HEK293 (cell line): Measurements from ENCODE around the gene AGAP3.

Source experiments
- CTCF ChIA-PET: fragments of 350-600 bp; formaldehyde crosslinking; extraction: SDS; loops from one replicate; lab custom pipeline; 2021; ENCODE audit warnings: antibody characterized with exemption; lab: Yijun Ruan, JAX
- POLR2A ChIA-PET: fragments of 300-600 bp; formaldehyde crosslinking; extraction: SDS; loops from one replicate; lab custom pipeline; 2020; ENCODE audit warnings: antibody characterized with exemption, inconsistent platforms; lab: Yijun Ruan, JAX
- H3K27ac ChIP-seq: fragments of 200-500 bp; sonication (Bioruptor generic); 2 replicates; pipeline ENCODE4 v1.5.1; 2014; ENCODE audit warnings: low read depth, low read length, control low read depth, inconsistent platforms; ENCODE audit errors: extremely low read depth
- H3K36me3 ChIP-seq, 2 experiments: fragments of 200-500 bp in 1 of 2; sonication (Bioruptor generic) in 1 of 2; 1 replicate in 1 of 2; 2 replicates in 1 of 2; pipeline ENCODE4 v1.5.1; 2014 to 2017; ENCODE audit warnings: inconsistent platforms in 2 of 2, low read length in 2 of 2; ENCODE audit not compliant: control insufficient read depth in 2 of 2, insufficient read depth in 1 of 2
- H3K4me1 ChIP-seq: fragments of 200-500 bp; sonication (Bioruptor generic); 2 replicates; pipeline ENCODE4 v1.5.1; 2014; ENCODE audit warnings: mild to moderate bottlenecking, low read length, inconsistent platforms; ENCODE audit not compliant: control insufficient read depth, insufficient read depth
- H3K4me3 ChIP-seq: 2 replicates; pipeline ENCODE4 v1.5.1; 2011; ENCODE audit warnings: low read depth, mild to moderate bottlenecking, control low read depth, low read length, moderate library complexity
- H3K9me3 ChIP-seq: fragments of 200-500 bp; sonication (Bioruptor generic); 2 replicates; pipeline ENCODE4 v1.5.1; 2014; ENCODE audit warnings: low read depth, low read length, inconsistent platforms; ENCODE audit not compliant: control insufficient read depth, insufficient read depth
- GLIS2 ChIP-seq: fragments of 450-650 bp; formaldehyde crosslinking; IDR thresholded peaks from 2 replicates; pipeline ENCODE4 v1.5.1; 2016; ENCODE audit warnings: missing biosample characterization, missing genetic modification characterization
- MEIS1 ChIP-seq: sonication (generic); formaldehyde crosslinking; IDR thresholded peaks from 2 replicates; pipeline ENCODE4 v1.8.1; 2022; ENCODE audit warnings: missing genetic modification reagents, mild to moderate bottlenecking, borderline replicate concordance
- PATZ1 ChIP-seq: fragments of 450-650 bp; formaldehyde crosslinking; IDR thresholded peaks from 2 replicates; pipeline ENCODE4 v1.5.1; 2016; ENCODE audit warnings: missing biosample characterization, missing genetic modification characterization
- SCRT1 ChIP-seq: fragments of 450-650 bp; formaldehyde crosslinking; IDR thresholded peaks from 2 replicates; pipeline ENCODE4 v1.5.1; 2016; ENCODE audit warnings: missing biosample characterization, missing genetic modification characterization, borderline replicate concordance
- SCRT2 ChIP-seq: fragments of 450-650 bp; formaldehyde crosslinking; IDR thresholded peaks from 2 replicates; pipeline ENCODE4 v1.5.1; 2016; ENCODE audit warnings: missing biosample characterization, missing genetic modification characterization
- SP2 ChIP-seq: fragments of 450-650 bp; formaldehyde crosslinking; IDR thresholded peaks from 2 replicates; pipeline ENCODE4 v1.5.1; 2016; ENCODE audit warnings: missing biosample characterization, missing genetic modification characterization
- ZBTB48 ChIP-seq: fragments of 450-650 bp; formaldehyde crosslinking; IDR thresholded peaks from 2 replicates; pipeline ENCODE4 v1.5.1; 2016; ENCODE audit warnings: missing biosample characterization, missing genetic modification characterization
- ZBTB7A ChIP-seq: fragments of 450-650 bp; formaldehyde crosslinking; IDR thresholded peaks from 2 replicates; pipeline ENCODE4 v1.5.1; 2016; ENCODE audit warnings: low read depth, missing biosample characterization, missing genetic modification characterization
- ZEB2 ChIP-seq: fragments of 450-650 bp; formaldehyde crosslinking; IDR thresholded peaks from 2 replicates; pipeline ENCODE4 v1.5.1; 2016; ENCODE audit warnings: missing biosample characterization, missing genetic modification characterization
- ZNF146 ChIP-seq: fragments of 450-650 bp; formaldehyde crosslinking; IDR thresholded peaks from 2 replicates; pipeline ENCODE4 v1.5.1; 2016; ENCODE audit warnings: missing biosample characterization, missing genetic modification characterization
- ZNF169 ChIP-seq: fragments of 450-650 bp; formaldehyde crosslinking; IDR thresholded peaks from 2 replicates; pipeline ENCODE4 v1.5.1; 2016; ENCODE audit warnings: missing biosample characterization, missing genetic modification characterization
- ZNF2 ChIP-seq: fragments of 450-650 bp; formaldehyde crosslinking; IDR thresholded peaks from 2 replicates; pipeline ENCODE4 v1.5.1; 2016; ENCODE audit warnings: missing biosample characterization, missing genetic modification characterization
- ZNF24 ChIP-seq: fragments of 450-650 bp; formaldehyde crosslinking; IDR thresholded peaks from 2 replicates; pipeline ENCODE4 v1.5.1; 2016; ENCODE audit warnings: missing biosample characterization, missing genetic modification characterization
- ZNF335 ChIP-seq: fragments of 450-650 bp; formaldehyde crosslinking; conservative IDR thresholded peaks from 2 replicates; pipeline ENCODE4 v1.5.1; 2016; ENCODE audit warnings: missing biosample characterization, missing genetic modification characterization
- TF ChIP-seq, protein P1 (sequence below): fragments of 450-650 bp; formaldehyde crosslinking; IDR thresholded peaks from 2 replicates; pipeline ENCODE4 v1.5.1; 2016; ENCODE audit warnings: missing biosample characterization, missing genetic modification characterization
- TF ChIP-seq, protein P2 (sequence below): fragments of 450-650 bp; formaldehyde crosslinking; conservative IDR thresholded peaks from 2 replicates; pipeline ENCODE4 v1.5.1; 2016; ENCODE audit warnings: low read depth, missing biosample characterization, missing genetic modification characterization
- TF ChIP-seq, protein P3 (sequence below): fragments of 450-650 bp; formaldehyde crosslinking; IDR thresholded peaks from 2 replicates; pipeline ENCODE4 v1.5.1; 2016; ENCODE audit warnings: missing biosample characterization, missing genetic modification characterization

Gene AGAP3

GRCh38 chr7:151057506-151057988 is 28.7 kb upstream of the AGAP3 start, which contains the start of gene CDK5:
TSS of gene CDK5 (minus strand) at chr7:151057897. CDS start at chr7:151057848, 49 bp downstream.
- Histone ChIP-seq H3K4me3 (peak within 1 kb of the TSS; percentile 67), H3K9me3 (no peaks in the 10 kb centered on the region), H3K4me1 (no peaks in the 10 kb centered on the region; the same call in 1 of the 2 replicates), H3K36me3 (peaks cover 0 to 44% of the 10 kb centered on the region in 2 experiments; a peak in 1 of 3 replicates), H3K27ac (peak within 1 kb of the TSS; percentile 48)
- TF ChIP-seq ZBTB48, result peak; percentile 37; the same call in 1 of the 2 replicates
- TF ChIP-seq MEIS1 (CRISPR knock-in tag), result no peak
- TF ChIP-seq ZNF24, result no peak
- TF ChIP-seq SP2, result no peak
- TF ChIP-seq ZNF2, result no peak
- TF ChIP-seq SCRT2 (tag by site-specific recombination), result no peak
- TF ChIP-seq, protein P1, sequence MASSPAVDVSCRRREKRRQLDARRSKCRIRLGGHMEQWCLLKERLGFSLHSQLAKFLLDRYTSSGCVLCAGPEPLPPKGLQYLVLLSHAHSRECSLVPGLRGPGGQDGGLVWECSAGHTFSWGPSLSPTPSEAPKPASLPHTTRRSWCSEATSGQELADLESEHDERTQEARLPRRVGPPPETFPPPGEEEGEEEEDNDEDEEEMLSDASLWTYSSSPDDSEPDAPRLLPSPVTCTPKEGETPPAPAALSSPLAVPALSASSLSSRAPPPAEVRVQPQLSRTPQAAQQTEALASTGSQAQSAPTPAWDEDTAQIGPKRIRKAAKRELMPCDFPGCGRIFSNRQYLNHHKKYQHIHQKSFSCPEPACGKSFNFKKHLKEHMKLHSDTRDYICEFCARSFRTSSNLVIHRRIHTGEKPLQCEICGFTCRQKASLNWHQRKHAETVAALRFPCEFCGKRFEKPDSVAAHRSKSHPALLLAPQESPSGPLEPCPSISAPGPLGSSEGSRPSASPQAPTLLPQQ (tag by site-specific recombination), result peak; percentile 31; the same call in 1 of the 2 replicates
- TF ChIP-seq, protein P2, sequence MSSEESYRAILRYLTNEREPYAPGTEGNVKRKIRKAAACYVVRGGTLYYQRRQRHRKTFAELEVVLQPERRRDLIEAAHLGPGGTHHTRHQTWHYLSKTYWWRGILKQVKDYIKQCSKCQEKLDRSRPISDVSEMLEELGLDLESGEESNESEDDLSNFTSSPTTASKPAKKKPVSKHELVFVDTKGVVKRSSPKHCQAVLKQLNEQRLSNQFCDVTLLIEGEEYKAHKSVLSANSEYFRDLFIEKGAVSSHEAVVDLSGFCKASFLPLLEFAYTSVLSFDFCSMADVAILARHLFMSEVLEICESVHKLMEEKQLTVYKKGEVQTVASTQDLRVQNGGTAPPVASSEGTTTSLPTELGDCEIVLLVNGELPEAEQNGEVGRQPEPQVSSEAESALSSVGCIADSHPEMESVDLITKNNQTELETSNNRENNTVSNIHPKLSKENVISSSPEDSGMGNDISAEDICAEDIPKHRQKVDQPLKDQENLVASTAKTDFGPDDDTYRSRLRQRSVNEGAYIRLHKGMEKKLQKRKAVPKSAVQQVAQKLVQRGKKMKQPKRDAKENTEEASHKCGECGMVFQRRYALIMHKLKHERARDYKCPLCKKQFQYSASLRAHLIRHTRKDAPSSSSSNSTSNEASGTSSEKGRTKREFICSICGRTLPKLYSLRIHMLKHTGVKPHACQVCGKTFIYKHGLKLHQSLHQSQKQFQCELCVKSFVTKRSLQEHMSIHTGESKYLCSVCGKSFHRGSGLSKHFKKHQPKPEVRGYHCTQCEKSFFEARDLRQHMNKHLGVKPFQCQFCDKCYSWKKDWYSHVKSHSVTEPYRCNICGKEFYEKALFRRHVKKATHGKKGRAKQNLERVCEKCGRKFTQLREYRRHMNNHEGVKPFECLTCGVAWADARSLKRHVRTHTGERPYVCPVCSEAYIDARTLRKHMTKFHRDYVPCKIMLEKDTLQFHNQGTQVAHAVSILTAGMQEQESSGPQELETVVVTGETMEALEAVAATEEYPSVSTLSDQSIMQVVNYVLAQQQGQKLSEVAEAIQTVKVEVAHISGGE (tag by site-specific recombination), result peak; percentile 78; the same call in 1 of the 2 replicates
- no peak for TF ChIP-seq ZEB2 (tag by site-specific recombination)
- peak; percentile 96 for TF ChIP-seq ZNF335 (tag by site-specific recombination)
- TF ChIP-seq ZNF169 (tag by site-specific recombination), result no peak
- TF ChIP-seq, protein P3, sequence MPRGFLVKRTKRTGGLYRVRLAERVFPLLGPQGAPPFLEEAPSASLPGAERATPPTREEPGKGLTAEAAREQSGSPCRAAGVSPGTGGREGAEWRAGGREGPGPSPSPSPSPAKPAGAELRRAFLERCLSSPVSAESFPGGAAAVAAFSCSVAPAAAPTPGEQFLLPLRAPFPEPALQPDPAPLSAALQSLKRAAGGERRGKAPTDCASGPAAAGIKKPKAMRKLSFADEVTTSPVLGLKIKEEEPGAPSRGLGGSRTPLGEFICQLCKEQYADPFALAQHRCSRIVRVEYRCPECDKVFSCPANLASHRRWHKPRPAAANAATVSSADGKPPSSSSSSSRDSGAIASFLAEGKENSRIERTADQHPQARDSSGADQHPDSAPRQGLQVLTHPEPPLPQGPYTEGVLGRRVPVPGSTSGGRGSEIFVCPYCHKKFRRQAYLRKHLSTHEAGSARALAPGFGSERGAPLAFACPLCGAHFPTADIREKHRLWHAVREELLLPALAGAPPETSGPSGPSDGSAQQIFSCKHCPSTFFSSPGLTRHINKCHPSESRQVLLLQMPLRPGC (tag by site-specific recombination), result no peak
- TF ChIP-seq ZBTB7A (tag by site-specific recombination), result 0 out of 2 replicates have a peak, but pooled peaks have one; percentile 4
- TF ChIP-seq GLIS2 (tag by site-specific recombination), result peak; percentile 85
- 0 out of 2 replicates have a peak, but pooled peaks have one; percentile 8 for TF ChIP-seq ZNF146
- no peak for TF ChIP-seq SCRT1 (tag by site-specific recombination)
- TF ChIP-seq PATZ1 (tag by site-specific recombination), result peak; percentile 9
- ChIA-PET POLR2A (interaction anchor here (0.9 to 2.1 kb wide), 6 partner anchors 11 to 45 kb away, joined by 3 to 11 read pairs (median 6); partner anchors contain the start of genes ABCB8 and FASTK), CTCF (interaction anchor here (0.6 to 1.9 kb wide), 2 partner anchors 45 to 158 kb away, joined by 3 to 4 read pairs; no protein-coding TSS in a partner anchor)
